ENCODE results near the gene CDH26.

CDH26 gene

GRCh38 chr20:60010689-60011458, 52.7 kb downstream of the CDH26 start:
- in situ Hi-C loops (cut with MboI; ENCODE audit: low sequenced_read_pairs) = no loop called here

GRCh38 chr20:60011512-60012507, 53.6 kb downstream of the CDH26 start:
- in situ Hi-C loops (cut with MboI; ENCODE audit: low sequenced_read_pairs) = no loop called here

GRCh38 chr20:60013296-60014139, 55.3 kb downstream of the CDH26 start:
- in situ Hi-C loops (cut with MboI; ENCODE audit: low sequenced_read_pairs) = no loop called here

GRCh38 chr20:60016406-60016805, 58.2 kb downstream of the CDH26 start:
- in situ Hi-C loops (cut with MboI; ENCODE audit: low sequenced_read_pairs) = no loop called here

- in situ Hi-C loops (cut with MboI; ENCODE audit: low sequenced_read_pairs) = no loop called here
Measured at GRCh38 chr20:60020251-60020650, 62.0 kb downstream of the CDH26 start.

GRCh38 chr20:60021104-60021503, 62.9 kb downstream of the CDH26 start:
- in situ Hi-C loops (cut with MboI; ENCODE audit: low sequenced_read_pairs) = no loop called here

GRCh38 chr20:60022849-60023248, 64.6 kb downstream of the CDH26 start:
- in situ Hi-C loops (cut with MboI; ENCODE audit: low sequenced_read_pairs) = no loop called here

- in situ Hi-C loops (cut with MboI; ENCODE audit: low sequenced_read_pairs) = no loop called here
Measured at GRCh38 chr20:60024245-60024644, 66.0 kb downstream of the CDH26 start.

GRCh38 chr20:60024801-60025200, 66.6 kb downstream of the CDH26 start:
- in situ Hi-C loops (cut with MboI; ENCODE audit: low sequenced_read_pairs) = no loop called here

- in situ Hi-C loops (cut with MboI; ENCODE audit: low sequenced_read_pairs) = no loop called here
Measured at GRCh38 chr20:60026010-60026409, 67.8 kb downstream of the CDH26 start.

GRCh38 chr20:60030471-60030870, 72.2 kb downstream of the CDH26 start:
- in situ Hi-C loops (cut with MboI; ENCODE audit: low sequenced_read_pairs) = no loop called here

GRCh38 chr20:60031107-60031506, 72.9 kb downstream of the CDH26 start:
- in situ Hi-C loops (cut with MboI; ENCODE audit: low sequenced_read_pairs) = no loop called here

GRCh38 chr20:60034231-60035110, 76.2 kb downstream of the CDH26 start:
- in situ Hi-C loops (cut with MboI; ENCODE audit: low sequenced_read_pairs) = no loop called here

GRCh38 chr20:60035486-60035885, 77.3 kb downstream of the CDH26 start:
- in situ Hi-C loops (cut with MboI; ENCODE audit: low sequenced_read_pairs) = no loop called here

- in situ Hi-C loops (cut with MboI; ENCODE audit: low sequenced_read_pairs) = no loop called here
Measured at GRCh38 chr20:60036346-60036745, 78.1 kb downstream of the CDH26 start.

GRCh38 chr20:60036746-60037499, 78.7 kb downstream of the CDH26 start:
- in situ Hi-C loops (cut with MboI; ENCODE audit: low sequenced_read_pairs) = no loop called here

- in situ Hi-C loops (cut with MboI; ENCODE audit: low sequenced_read_pairs) = no loop called here
Measured at GRCh38 chr20:60038400-60039008, 80.3 kb downstream of the CDH26 start.

GRCh38 chr20:60039526-60039925, 81.3 kb downstream of the CDH26 start:
- in situ Hi-C loops (cut with MboI; ENCODE audit: low sequenced_read_pairs) = no loop called here
